HG03565 (cell line): ENCODE data around the gene EFHC1.
"Not testable (repeated sequence)": the region's sequence is repeated elsewhere in the genome, so short reads cannot be mapped to it uniquely, and the experiment has no call there.

ENCODE experiments used
- ATAC-seq: cut with Tn5 transposase; IDR thresholded peaks from one replicate; pipeline ENCODE4 v1.9.1; 2021; ENCODE audit warnings: mild to moderate bottlenecking, moderate library complexity; ENCODE audit not compliant: unreplicated experiment

The EFHC1 gene, protein sequence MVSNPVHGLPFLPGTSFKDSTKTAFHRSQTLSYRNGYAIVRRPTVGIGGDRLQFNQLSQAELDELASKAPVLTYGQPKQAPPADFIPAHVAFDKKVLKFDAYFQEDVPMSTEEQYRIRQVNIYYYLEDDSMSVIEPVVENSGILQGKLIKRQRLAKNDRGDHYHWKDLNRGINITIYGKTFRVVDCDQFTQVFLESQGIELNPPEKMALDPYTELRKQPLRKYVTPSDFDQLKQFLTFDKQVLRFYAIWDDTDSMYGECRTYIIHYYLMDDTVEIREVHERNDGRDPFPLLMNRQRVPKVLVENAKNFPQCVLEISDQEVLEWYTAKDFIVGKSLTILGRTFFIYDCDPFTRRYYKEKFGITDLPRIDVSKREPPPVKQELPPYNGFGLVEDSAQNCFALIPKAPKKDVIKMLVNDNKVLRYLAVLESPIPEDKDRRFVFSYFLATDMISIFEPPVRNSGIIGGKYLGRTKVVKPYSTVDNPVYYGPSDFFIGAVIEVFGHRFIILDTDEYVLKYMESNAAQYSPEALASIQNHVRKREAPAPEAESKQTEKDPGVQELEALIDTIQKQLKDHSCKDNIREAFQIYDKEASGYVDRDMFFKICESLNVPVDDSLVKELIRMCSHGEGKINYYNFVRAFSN

DNA sequence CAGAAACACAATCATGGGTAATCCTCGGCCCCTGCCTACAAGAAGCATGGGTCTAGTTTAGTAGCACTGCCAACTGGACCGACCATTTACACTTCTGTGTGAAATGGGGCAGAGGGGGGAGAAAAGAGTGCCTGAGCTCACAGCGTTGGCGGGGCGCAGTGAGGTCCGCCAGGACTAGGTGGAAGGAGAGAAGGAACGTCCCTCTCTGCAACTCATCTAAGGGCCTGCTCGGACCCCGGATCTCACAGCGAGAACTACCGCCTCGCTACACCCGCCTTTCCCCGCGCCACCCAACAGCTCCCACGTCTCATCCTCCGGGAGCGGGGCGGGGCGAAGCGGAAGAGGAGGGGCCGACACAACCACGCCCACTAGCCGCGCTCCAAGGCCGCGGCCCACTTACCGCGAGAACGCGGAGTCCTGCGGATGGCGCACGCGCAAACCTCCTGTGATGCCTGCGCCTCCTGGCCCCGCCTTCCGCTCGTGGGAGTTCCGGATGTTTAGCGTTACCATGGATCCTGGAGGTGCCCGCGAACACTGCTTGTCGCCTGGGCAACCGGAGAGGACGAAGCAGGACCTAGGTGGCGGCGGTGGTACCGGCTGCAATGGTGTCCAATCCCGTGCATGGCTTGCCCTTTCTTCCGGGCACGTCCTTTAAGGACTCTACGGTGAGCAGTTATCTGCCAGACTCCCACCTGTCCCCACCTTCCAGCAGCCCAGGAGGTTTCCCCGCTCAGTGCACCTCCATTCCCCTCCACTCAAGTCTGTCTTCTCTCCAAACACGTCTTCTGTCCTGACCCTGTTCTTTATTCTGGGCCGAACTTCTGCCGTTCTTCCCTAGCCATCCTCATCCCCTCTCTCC, at the start of gene EFHC1:
TSS of gene EFHC1 (plus strand) at position 534 of the 859 bp plus-strand sequence. CDS start at position 603, 69 bp downstream.
- ATAC-seq: peak; percentile 94

DNA sequence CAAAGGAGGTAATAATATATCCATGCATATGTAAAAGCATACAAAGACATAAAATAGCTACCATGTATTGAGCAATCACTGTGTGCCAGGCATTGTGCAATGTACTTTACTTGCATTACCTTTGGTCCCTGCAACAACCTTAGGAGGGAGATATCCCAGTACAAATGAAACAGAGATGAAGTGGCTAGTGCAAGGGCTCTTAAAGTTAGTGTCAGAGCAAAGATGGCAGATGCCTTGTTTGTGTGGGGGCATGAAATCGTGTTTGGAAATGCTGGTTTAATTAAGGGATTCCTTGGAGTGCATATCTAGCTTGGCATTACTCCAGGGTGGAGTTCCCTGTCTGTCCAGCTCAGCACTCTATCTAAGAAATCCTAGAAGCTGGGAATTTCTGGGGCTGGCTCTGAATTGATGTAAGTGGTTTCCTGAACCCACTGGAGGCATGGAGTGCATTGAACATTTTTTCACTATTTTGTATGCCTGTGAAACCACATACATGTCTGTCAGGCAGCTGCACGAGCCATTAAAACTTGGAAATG, 48.4 kb upstream of the EFHC1 start:
- no peak for ATAC-seq

DNA sequence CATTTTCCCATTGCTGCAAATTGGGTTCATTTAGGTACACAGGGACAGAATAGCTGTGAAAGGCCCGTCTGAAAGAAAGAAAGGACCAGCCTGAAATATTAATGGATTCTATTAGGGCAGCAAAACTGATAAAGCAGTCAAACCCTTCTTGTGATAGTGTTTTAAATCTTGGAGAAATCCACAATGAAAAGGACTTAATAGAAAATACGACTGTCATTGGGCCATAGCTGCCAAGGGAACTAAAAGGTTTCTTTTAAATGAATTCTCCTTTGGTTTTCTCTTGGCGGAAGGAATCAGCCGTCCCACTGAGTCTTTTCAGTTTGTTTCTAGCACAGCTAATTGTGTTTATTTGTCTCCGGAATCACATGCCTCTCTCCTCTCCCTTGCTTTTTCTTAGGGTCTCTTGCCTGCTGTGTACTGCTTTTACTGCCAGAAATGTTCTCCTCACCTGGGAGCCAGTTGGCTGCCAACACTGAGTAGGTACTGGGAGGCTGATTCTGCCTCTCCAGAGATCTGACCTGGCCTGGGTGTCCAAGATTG, 46.9 kb upstream of the EFHC1 start:
- ATAC-seq: no peak

DNA sequence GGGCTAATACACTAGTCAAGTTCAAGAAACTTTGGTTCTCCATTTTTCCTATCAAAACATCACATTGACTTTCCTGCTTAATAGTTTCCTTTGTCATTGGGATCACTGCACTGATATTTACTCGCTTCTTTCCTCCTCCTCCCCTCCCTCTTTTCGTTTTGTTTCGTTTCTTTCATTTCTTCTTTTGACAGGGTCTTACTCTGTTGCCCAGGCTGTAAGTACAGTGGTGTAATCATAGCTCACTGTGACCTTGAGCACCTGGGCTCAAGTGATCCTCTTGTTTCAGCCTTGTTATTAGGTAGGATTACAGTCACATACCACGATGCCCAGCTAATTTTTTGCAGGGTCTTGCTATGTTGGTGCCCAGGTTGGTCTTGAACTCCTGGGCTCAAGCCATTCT, 45.9 kb upstream of the EFHC1 start:
- ATAC-seq: no peak

DNA sequence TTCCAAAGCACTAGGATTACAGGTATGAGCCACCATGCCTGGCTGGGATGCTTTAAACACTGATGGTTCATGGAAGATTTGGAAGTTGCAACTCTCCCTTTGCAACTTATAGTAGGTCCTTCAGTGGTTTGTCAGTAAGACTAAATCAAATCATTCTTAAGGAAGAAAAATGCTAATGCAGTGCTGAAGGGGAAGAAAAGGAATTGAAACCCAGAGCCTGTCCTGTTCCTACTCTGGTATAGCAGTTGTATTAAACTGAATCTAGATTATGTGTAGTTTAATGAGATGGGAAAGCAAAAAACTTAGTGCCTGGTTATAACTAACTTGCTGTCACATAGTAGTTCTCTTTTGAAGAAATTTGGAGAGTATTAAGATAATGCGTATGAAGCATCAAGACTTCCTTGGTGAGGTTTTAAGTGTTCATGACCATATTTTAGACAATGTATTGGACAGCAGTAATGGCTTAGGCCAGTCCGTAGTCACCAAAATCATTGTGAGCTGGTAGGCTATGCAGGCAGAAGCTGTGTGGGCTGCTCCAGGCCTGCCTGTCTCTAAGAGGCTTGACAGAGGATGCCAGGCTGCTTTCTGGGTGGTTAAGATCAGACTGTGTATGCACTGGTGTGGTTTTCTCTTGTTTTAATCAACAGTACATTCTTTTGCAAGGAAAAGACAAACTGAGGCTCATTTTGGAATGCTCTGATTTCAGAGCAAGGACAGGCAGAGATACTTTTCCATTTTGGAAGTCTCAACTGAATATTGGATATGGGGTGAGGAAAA, 44.2 kb upstream of the EFHC1 start:
- no peak for ATAC-seq

DNA sequence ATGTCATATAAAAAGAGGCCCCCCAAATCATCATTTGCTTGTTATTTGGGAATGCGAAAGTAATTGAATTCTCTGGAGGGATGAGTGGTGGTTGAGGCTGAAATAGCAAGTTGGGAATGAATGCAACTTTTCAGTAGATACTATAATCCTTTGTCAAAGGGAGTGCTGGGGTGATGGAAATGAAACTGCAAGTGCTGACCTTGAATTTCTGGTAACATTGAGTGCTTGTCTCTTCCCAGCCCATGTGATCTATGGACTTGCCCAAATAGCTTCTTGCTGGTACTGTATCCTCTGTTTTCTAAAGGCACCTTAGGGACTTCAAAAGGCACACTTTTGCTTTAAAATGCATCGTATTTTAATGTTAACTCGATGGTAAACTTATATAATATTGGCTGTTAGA, 43.4 kb upstream of the EFHC1 start:
- no peak for ATAC-seq

DNA sequence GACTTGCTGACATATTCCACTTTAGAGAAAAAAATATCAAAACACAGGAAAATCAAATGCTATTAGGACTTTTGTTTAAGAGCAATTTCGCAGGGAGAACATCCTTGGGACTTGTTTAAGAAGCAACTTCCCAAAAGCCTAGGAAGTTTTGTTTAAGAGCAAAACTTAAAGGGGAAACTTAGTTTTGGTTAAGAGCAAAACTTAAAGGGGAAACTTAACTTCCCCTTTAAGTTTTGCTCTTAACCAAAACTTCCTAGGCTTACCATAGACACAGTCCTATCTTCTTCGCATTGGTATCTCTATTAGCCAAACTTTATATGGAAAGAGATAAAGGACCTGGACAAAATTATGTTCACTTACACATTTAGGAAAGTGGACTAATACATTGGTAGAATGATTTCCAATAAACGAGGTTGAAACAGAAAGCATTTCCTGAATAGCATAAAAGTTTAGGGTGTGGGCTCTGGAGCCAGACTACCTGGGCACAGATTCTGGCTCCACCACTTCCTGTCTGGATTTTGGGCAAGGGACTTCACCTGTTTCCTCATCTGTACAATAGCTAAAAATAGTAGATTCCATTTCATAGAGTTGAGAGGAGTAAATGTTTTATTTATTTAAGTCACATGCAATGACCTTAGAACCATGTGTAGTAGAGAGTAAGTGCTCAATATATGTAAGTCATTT, 42.5 kb upstream of the EFHC1 start:
- ATAC-seq: no peak

DNA sequence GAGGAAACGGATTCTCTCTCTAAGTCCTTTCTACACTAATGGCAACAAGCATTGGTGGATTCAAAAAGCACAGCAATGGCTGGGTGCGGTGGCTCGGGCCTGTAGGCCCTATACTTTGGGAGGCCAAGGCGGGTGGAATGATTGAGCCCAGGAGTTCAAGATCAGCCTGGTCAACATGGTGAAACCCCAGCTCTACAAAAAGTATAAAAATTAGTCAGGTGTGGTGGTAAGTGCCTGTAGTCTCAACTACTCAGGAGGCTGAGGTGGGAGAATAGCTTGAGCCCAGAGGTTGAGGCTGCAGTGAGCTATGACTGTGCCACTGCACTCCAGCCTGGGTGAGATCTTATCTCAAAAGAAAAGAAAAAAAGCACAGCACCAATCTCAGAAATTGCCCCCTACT, 38.9 kb upstream of the EFHC1 start:
- no peak for ATAC-seq

DNA sequence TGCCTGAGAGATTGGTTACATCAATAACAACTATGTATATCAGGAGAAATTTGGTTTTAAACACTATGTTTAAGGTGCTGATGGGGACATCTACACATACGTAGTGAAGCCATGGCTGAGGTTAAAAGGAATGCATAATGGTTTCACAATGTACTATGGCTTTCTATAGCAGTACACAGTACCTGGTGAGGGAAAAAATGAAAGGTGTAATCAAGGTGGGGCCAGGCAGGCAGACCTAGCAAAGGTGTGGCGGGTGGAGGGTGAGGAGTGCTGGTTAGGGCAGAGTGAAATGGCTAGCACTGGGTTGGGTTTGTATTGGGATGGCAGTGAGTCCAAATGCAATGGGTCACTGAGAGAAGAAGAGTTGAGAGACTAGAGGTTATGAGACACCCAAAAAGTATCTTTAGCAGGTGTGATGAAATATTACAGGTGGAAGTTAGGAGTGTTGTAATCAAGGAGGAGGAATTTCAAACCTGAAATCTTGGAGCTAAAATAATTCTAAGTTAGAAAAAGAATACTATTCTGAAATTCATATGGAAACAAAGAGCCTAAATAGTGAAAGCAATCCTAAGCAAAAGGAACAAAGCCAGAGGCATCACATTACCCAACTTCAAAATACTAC, 35.9 kb upstream of the EFHC1 start:
- ATAC-seq: no peak

DNA sequence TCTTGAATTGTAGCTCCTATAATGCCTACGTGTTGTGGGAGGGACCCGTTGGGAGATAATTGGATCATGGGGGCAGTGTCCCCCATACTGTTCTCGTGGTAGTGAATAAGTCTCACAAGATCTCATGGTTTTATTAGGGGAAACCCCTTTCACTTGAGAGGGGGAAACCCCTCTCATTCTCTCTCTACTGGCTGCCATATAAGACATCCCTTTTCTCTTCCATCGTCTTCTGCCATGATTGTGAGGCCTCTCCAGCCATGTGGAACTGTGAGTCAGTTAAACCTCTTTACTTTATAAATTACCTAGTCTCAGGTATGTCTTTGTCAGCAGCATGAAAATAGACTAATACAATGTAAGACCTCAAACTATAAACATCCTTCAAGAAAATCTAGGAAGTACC, 35.1 kb upstream of the EFHC1 start:
- ATAC-seq: no peak

DNA sequence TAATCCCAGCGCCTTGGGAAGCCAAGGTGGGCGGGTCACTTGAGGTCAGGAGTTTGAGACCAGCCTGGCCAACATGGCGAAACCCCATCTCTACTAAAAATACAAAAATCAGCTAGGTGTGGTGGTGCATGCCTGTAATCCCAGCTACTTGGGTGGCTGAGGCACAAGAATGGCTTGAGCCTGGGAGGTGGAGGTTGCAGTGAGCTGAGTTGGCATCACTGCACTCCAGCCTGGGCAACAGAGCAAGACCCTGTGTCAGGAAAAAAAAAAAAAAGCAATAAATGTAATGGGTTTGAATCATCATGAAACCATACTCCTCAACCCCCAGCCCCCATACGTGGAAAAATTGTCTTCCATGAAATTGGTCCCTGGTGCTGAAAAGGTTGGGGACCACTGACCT, 32.0 kb upstream of the EFHC1 start:
- not testable (repeated sequence) for ATAC-seq

DNA sequence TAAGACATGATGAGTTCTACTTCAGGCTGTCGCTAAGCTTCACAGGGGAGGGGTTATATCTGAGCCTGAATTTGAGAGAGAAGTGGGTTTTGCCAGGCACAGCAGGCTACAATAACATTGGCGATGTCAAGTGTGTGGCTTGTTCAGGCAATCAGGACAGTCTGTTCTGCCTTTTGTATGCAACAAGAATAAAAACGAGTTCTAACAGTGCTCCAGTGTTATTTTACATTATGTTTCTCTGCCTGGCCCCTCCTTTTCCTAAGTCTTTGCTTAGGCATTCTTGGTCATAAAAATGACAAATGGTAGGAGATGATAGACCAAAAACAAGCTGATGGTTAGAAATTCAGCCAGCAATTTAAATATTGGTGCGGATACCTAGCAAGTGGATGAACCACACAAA, 31.4 kb upstream of the EFHC1 start:
- no peak for ATAC-seq

DNA sequence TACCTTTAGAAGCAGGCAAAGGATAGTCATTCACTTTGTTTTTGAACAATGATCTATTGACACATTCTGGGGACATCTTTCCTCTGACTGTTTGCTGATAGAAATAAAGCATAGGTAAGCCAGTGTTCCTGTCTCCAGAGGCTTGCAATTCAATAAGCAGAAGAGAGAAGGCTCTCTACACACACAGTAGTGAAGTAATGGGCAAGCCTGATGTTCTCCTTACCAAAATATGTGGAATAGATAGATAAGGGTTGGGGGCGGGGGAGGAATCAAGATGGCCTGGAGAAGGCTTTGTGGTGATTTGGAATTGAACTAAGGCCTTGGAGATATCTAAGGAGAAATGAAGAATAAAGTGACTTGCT, 30.9 kb upstream of the EFHC1 start:
- no peak for ATAC-seq

DNA sequence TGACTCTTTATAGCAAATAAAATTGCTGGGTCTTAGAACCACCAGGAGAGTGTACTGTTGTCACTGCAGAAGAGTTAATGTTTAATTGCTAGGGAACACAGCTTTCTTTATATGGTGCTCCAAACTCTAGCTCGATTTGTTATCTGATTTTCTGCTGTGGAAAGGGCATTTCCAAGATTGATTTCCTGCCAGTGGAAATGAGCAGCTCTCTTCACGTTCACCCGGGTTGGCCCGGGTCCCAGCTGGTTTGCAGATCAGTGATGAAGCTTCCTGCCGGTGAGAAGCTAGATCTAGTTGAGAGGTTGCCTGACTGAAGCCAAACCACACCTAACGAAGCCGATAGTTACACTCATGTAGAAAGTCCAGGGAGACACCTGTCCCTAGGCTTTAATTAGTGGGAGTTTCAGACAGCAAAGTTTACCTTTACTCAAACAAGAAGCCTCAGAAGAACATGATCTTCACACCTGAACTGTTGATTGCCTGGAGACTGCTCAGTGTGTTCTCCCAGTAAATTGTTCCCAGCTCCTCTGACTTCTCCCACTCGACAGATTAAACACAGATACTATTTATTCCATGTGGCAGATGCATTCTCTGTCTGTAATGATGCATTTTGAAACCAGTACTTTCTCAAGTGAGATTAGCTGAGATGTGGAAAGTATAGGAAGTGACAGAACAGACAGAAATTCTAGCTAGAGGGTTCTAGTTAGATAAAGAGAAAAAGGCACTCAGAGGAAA, 30.3 kb upstream of the EFHC1 start:
- peak; percentile 53 for ATAC-seq

DNA sequence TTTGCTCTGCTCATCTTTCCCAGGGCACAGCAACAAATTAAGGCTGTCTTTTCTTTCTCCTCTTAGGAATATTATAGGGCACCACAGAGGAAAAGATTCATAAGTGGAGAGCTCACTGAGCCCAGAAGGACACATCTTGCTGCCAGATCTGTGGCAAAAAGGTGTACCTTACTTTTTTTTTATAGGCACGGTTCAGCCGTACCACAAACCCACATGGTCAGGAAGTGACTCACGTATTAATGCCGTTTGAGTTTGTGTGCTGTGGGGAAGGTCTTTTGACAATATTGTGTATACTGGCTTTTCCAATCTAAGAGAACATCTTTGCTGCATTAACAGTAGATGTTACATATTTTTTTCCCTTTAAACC, 29.8 kb upstream of the EFHC1 start:
- ATAC-seq: peak; percentile 32

DNA sequence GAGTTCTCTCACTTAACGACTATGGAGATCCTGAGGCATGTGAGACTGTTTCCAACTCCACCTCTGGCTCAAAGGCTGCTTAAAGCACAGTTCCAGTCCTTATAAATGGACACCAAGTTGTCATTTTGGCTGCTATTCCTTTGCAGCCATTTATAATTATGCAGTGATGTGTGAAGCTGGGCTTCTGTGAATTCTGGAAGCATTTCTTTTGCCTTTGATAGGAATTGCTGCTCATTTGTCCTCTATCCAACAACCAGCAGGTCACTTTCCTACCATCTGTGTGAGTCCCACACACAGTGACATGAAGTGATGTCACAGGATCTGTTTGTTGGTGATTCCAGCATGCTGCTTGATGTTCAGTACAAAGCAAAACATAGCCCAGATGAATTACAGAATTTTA, 28.5 kb upstream of the EFHC1 start:
- no peak for ATAC-seq

DNA sequence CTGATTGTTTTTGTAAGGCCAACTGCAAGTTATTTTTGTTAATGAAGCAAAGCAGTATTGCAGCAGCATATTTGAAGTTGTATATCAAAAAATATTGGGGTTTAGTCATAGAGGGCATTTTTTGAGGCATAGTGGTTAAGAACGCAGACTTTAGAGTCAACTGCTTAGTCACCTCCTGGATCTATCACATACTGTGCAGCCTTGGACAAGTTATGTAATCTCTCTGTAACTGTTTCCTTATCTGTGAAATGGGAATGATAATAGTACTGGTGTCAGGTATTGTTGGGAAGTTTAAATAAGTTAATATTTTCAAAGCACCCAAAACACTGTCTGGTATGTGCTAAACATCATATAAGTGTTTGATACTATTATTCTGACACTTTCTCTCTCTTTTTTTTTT, 27.2 kb upstream of the EFHC1 start:
- no peak for ATAC-seq

DNA sequence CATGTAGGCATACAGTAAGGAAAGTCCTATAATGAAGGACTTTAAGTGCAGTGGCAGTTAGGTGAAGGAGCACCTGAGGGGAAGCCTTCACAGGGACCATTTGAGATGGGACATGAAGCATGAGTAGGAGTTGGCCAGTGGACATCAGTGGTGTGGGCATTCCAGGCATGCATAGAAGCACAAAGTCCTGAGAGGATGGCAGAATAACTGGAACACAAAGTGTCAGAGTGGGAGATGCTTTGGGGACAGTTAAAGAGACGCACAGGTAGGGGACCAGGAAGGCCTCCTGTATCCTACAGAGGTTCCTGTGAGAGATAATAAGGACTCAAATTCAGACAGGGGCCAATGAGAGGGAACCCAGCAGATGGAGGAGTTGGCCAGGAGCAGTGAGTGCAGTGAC, 26.4 kb upstream of the EFHC1 start:
- ATAC-seq: no peak

DNA sequence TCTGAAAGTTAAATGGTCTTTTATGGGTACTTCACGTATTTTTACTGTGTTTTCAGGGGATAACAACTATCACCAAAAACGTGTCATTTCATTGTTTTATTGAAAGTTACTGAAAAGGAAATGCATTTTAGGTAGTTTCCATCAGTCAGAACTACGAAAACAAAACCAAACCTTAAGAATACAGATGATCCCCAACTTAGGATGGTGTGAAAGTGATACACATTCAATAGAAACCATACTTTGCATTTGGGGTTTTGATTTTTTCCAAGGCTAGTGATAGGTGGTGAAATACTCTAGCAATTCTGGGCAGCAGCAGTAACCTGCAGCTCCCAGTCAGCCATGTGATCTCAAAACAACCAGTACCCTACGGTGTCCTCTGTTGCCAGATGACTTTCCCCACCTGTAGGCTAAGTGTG, 25.9 kb upstream of the EFHC1 start:
- ATAC-seq: peak; percentile 42
